ENCODE measurements around the gene MARCHF11.
A peak's percentile ranks its signal among the peaks of the same experiment; 100 is the strongest.

Gene MARCHF11

DNA sequence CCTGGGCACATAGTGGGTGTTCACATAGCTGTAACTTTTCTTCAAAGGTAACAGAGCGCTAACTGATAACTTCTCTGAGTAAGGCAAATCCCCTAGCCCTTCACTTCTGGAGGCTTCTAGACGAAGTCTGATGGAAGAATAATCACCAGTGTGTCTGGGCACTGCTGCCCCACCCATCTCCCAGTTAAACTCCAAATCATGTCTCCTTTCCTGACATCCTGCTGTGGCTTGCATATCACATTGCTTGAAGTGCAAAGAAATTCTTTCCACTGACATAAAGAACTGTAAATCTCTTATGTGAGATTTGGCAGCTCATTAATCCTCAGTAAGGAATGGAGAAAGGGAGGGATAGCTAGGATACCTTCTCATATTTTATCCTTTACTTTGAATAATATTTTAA, 74.6 kb downstream of the MARCHF11 start:
- DNase-seq (ENCODE audit: insufficient read length, low spot score) (no peak), FAIRE-seq (no peak)
- no peak for TF ChIP-seq POLR2A (IDR thresholded peaks at IDR 0.05; ENCODE audit: low read depth, low read length)

DNA sequence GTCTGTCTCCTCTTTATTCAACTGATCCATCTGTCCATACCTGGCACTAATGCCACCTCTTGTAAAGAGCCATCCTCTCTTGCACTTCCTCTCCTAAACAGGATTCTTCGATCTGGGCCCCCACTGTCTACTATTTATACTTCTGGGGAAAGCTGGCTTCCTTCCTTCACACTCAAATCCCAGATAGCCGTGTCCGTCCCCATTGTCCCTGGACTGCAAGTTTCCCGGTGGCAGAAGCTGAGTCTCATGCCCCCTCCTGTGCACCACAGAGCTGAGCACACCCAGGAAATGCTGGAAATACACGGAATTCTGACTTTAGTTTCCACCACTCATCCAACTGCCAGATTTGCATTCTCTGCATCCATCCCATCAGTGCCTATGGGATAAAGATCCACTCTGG, 84.0 kb downstream of the MARCHF11 start:
- no peak for TF ChIP-seq POLR2A (IDR thresholded peaks at IDR 0.05; ENCODE audit: low read depth, low read length)
- DNase-seq (ENCODE audit: insufficient read length, low spot score), result no peak
- FAIRE-seq, result no peak

DNA sequence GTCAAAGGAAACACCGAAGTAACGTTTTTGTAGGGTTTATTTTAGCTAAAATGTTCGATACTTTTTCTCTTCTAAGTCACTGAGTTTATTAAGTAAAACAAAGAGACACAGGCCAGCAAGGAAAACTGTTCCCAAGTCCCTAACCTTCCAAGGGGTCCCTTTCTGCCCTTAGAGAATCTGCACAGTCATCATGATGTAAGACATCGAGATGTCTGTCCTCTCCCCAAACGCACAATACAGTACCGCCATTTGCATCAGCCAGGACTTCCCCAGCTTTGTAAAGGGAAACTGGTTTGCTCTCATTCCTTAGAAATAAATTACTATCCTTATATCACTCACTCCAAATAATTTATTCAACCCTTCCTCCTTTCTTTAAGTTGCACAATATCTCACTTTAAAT, 89.3 kb downstream of the MARCHF11 start:
- TF ChIP-seq POLR2A (IDR thresholded peaks at IDR 0.05; ENCODE audit: low read depth, low read length), result no peak
- FAIRE-seq (no peak), DNase-seq (ENCODE audit: insufficient read length, low spot score) (no peak)

DNA sequence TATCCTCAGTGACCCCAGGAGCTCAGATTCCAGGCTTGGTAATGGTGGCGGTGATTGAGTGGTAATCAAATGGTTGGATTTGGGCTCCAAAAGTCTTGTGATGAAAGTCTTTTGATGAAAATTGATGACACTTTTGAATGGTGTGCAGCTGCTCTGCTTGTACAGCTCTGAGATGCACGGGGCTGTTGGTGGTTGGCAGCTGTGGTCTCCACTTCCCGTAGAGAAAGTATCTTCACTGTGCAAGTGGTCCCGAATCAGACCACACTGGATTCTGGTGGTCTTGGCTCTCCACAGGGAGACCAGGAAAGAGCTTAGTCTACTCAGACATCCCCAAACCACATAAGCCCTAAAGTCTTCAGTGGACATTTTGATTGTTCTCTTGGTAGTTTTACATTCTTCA, 96.6 kb downstream of the MARCHF11 start:
- DNase-seq (ENCODE audit: insufficient read length, low spot score) (no peak), FAIRE-seq (no peak)
- TF ChIP-seq POLR2A (IDR thresholded peaks at IDR 0.05; ENCODE audit: low read depth, low read length), result no peak

DNA sequence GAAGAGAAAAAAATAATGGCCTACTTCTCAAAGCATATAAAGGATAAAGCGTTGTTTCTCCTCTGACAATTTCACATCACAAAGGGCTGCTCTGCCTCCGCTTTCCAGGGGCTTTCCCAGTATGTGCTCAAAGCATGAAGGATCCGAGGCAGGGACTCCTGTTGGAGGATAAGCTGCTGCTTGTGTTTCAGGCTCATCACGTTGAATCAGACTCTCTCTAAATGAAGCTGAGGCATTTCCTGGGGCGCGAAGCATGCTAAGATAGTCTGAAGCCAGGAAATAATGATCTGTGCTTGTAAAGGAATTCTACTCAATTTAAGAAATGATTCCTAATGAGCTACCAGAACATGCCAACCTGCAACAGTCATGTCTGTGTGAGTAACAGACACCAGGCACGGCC, 97.5 kb downstream of the MARCHF11 start:
- DNase-seq (ENCODE audit: insufficient read length, low spot score) (no peak), FAIRE-seq (no peak)
- TF ChIP-seq POLR2A (IDR thresholded peaks at IDR 0.05; ENCODE audit: low read depth, low read length), result no peak

DNA sequence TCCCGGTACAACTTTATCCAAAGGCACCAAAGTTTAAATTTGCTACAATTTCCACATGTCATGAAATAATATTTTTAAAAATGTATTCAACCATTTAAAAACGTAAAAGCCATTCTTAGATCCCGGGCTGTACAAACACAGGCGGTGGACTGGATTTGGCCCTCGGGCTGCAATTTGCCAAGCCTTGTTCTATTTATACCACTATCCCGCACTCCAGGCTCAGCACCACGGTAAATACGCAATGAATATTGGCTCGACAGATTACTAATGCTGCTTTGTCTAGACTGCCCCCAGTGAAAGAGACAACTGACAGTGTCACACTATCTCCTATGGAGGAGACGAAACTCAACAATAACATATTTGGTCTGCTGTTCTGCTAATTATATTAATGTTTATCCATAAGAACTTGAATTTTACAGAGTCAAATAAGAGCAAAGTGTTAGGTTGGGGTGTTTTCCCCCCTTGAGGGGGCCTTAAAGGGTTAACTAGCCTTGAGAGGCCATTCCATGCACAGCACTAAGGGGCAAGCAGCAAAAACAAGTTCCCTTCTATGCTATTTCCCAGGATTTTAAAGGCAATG, 98.1 kb downstream of the MARCHF11 start:
- no peak for TF ChIP-seq POLR2A (IDR thresholded peaks at IDR 0.05; ENCODE audit: low read depth, low read length)
- FAIRE-seq (no peak), DNase-seq (ENCODE audit: insufficient read length, low spot score) (no peak)

DNA sequence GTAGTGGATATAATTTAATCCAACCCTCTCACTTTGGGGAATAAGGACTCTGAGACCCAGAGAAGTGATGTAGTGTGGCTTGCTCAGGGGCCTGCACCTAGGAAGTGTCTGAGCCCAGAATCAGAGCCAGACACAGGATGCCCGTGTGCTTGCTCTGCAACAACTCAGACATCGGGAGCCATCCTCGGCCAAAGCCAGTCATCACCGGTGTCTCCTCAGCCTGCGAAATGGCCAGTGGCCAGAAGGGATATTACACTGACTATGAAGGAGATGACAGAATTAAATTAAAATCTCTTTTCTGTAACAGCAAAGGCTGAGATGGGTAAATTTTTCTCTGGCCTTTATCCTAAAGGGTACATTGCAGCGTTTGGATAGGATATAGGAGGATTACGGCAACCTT, 102.9 kb downstream of the MARCHF11 start:
- DNase-seq (ENCODE audit: insufficient read length, low spot score) (no peak), FAIRE-seq (no peak)
- no peak for TF ChIP-seq POLR2A (IDR thresholded peaks at IDR 0.05; ENCODE audit: low read depth, low read length)

DNA sequence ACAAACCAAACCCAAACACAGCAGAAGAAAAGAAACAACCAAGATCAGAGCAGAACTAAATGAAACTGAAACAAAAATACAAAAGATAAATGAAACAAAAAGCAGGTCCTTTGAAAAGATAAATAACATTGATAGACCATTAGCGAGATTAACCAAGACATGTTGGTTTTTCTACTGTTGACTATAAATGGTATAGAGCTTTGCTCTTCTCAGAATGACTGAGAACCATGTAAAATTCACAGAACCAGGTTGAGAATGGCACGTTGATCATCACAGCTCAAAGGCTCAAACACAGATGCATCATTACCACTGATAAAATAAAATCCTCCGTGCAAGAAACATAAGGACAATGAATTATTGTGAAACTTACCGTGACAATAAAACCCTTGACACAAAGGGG, 105.2 kb downstream of the MARCHF11 start:
- FAIRE-seq, result peak; percentile 11
- TF ChIP-seq POLR2A (IDR thresholded peaks at IDR 0.05; ENCODE audit: low read depth, low read length), result no peak
- no peak for DNase-seq (ENCODE audit: insufficient read length, low spot score)

DNA sequence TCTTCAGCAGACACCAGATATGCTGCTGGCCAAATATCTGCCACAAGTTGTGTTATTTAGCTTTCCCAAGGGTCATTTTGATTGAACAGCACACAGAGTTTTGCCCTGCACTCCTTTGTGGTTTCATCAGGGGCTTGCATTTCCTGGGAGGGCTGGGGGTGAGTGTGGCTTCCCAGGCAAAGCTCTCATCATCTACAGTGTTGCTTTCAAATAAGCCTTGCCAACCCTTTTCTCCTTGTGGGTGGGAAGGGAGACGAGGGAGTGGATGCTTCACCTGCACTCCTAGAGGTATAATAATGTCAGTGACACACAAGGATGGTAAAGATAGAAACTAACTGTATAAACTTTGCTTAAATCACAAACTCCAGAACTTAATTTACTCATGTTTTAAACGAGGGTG, 107.0 kb downstream of the MARCHF11 start:
- FAIRE-seq, result no peak
- no peak for DNase-seq (ENCODE audit: insufficient read length, low spot score)
- TF ChIP-seq POLR2A (IDR thresholded peaks at IDR 0.05; ENCODE audit: low read depth, low read length), result no peak

DNA sequence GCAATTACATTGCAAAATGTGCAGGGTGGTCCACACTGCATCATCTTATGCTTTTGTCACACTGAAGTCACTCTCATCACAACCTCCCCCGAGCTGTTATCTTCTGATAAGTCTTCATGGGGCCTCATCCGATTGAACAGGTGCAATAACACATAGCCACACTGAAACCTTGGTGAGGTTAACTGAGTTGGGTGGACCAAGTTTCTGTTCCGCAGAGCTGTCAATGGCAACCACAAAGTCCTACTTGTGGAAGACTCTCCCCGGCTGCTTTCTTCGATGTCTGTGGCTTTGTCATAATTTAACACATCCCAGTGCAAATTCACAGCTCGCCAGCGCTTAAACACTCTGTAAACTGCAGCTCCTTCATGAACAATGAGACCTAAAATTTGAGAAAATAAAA, 112.2 kb downstream of the MARCHF11 start:
- TF ChIP-seq POLR2A (IDR thresholded peaks at IDR 0.05; ENCODE audit: low read depth, low read length), result no peak
- FAIRE-seq (no peak), DNase-seq (ENCODE audit: insufficient read length, low spot score) (no peak)

DNA sequence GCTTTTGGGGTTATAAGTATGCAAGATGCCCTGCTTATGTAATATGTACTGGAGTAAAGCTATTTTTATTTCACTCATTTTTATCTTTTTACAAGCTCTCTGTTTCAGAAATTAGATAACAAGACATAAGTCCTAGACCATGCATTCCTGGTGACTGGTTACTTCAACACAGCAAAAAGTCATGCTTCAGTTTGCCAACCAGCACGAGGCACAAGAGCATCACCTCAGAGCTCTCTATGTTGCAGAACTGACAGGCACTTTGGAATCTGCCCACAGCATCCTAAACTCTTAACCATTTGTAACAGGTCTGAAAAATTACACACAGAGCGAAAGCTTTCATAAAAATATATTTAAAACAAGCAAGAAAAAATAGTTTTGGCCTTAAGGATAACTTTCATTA, 112.8 kb downstream of the MARCHF11 start:
- DNase-seq (ENCODE audit: insufficient read length, low spot score) (no peak), FAIRE-seq (no peak)
- TF ChIP-seq POLR2A (IDR thresholded peaks at IDR 0.05; ENCODE audit: low read depth, low read length), result no peak

DNA sequence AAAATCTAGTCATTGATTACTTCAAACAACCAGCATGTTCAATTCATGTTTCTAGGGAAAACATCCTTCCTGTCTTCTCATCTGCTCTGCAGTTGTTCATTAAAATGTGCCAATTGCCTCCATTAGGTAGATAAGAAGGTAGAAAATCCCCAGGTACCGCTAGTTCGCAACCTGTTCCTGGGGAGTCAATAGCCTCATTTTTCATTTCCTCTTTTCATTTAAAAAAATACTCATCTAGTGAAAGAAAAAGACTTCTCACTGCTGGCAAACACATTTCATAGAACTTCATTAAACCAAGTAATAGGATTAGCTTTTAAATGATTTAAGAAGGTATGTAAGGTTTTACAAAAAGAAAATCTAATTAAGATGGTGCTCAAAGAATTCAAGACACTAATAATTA, 113.3 kb downstream of the MARCHF11 start:
- no peak for DNase-seq (ENCODE audit: insufficient read length, low spot score)
- FAIRE-seq, result no peak
- no peak for TF ChIP-seq POLR2A (IDR thresholded peaks at IDR 0.05; ENCODE audit: low read depth, low read length)

DNA sequence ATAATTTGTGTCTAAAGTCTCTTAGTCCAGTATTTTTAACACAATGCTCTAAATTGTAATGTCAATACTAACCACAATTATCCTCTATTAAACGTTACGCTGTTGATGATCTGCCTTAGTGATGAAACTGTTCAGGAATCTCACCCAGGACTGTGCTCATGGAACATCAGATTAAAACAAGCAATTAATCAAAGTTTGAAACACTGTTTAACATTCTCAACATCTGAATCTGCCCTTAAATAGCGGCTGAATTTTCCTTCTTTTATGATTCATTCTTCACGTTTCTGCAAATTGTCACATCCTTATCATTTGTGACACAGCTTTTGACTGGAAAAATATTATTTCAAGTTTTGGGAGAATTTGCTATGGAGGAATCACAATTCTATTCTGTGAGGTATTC, 113.8 kb downstream of the MARCHF11 start:
- no peak for FAIRE-seq

DNA sequence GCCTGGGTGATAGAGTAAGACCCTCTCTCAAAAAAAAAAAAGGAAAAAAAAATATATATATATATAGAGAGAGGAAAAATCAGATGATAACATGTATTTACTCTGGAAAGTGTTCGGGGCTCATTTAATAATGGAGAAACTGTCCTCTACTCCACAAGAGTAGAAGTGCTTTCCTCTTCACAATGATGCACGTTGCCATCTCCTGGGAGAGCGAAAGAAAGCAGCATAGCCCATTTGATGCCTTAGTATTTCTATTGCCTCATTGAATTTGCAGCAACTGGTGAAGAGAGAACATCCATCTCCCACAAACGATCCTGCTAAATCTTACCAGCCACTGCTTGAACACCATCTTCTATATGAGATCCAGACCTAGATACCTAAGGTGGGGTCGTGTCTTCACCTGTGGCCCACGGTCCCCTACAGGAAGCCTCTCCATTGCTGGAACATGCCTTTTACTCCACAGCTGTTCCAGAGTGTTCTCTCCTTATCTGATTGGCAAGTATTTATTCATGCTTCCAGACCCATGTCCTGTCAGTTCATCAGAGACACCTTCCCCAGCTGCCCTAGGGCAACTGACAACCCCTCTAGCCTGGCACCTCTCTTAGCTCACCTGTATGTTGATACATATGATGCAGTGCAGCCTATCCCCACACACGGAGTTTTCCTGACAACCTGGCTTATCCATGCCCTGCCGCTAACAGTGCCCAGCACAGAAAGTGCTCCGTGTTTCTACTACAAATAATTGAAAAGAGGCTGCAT, 115.3 kb downstream of the MARCHF11 start:
- no peak for DNase-seq (ENCODE audit: insufficient read length, low spot score)
- no peak for TF ChIP-seq POLR2A (IDR thresholded peaks at IDR 0.05; ENCODE audit: low read depth, low read length)
- no peak for FAIRE-seq

More for the DNA sequence above, 113.8 kb downstream of the MARCHF11 start:
- no peak for DNase-seq (ENCODE audit: insufficient read length, low spot score)
- TF ChIP-seq POLR2A (IDR thresholded peaks at IDR 0.05; ENCODE audit: low read depth, low read length), result no peak

DNA sequence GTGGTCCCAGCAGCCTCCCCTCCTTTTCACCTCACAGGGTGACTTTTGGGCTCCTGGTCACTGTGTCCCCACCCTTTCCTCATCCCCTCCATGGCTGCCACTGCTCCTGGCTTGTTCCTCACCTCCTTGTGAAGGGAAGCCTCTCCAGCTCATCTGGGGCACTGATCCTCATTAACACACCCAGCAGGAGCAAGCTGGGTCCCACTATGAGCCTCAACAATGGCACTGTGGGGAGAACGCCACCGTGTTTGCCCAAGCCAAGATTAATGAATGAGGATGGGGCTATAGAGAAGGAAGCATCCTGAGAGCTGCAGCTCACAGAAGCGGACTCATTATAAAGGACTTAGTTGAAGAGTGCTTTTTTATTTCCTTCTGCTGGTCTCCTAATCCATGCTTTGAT, 118.4 kb downstream of the MARCHF11 start:
- DNase-seq (ENCODE audit: insufficient read length, low spot score) (no peak), FAIRE-seq (no peak)
- TF ChIP-seq POLR2A (IDR thresholded peaks at IDR 0.05; ENCODE audit: low read depth, low read length), result no peak

Data from H54 (cell line).